KMS-11 (cell line): ENCODE results near the gene PARD3B.

Experiments
- H2AFZ ChIP-seq: fragments of 200-600 bp; sonication (generic); 2 replicates; pipeline ENCODE4 v1.6.1; 2016; ENCODE audit warnings: antibody characterized with exemption, mixed run types, low read depth
- H3K27ac ChIP-seq: fragments of 200-600 bp; sonication (generic); 2 replicates; pipeline ENCODE4 v1.6.1; 2016; ENCODE audit warnings: mild to moderate bottlenecking, mixed run types
- H3K27me3 ChIP-seq: fragments of 200-600 bp; sonication (generic); 2 replicates; pipeline ENCODE4 v1.6.1; 2017; ENCODE audit warnings: mild to moderate bottlenecking, low read depth, mixed run types, moderate library complexity; ENCODE audit not compliant: insufficient read depth
- H3K36me3 ChIP-seq: fragments of 200-600 bp; sonication (generic); 2 replicates; pipeline ENCODE4 v1.6.1; 2017; ENCODE audit warnings: mild to moderate bottlenecking, mixed run types; ENCODE audit not compliant: insufficient read depth
- H3K4me1 ChIP-seq: fragments of 200-600 bp; sonication (generic); 2 replicates; pipeline ENCODE4 v1.6.1; 2016; ENCODE audit warnings: mild to moderate bottlenecking, low read depth, mixed run types; ENCODE audit not compliant: poor library complexity, severe bottlenecking
- H3K4me2 ChIP-seq: fragments of 200-600 bp; sonication (generic); 2 replicates; pipeline ENCODE4 v1.7.0; 2016; ENCODE audit warnings: mild to moderate bottlenecking, mixed run types
- H3K4me3 ChIP-seq: fragments of 200-600 bp; sonication (generic); IDR thresholded peaks from 2 replicates; pipeline ENCODE4 v1.6.1; 2017; ENCODE audit warnings: low read depth, low read length, mixed read lengths; ENCODE audit not compliant: insufficient read depth
- H3K79me2 ChIP-seq: fragments of 200-600 bp; sonication (generic); 2 replicates; pipeline ENCODE4 v1.6.1; 2016; ENCODE audit warnings: low read depth, mixed run types; ENCODE audit not compliant: insufficient read depth
- H3K9ac ChIP-seq: fragments of 200-600 bp; sonication (generic); 2 replicates; pipeline ENCODE4 v1.6.1; 2016; ENCODE audit warnings: mild to moderate bottlenecking, mixed run types
- H4K20me1 ChIP-seq: fragments of 200-600 bp; sonication (generic); 2 replicates; pipeline ENCODE4 v1.6.1; 2016; ENCODE audit warnings: mild to moderate bottlenecking, mixed run types; ENCODE audit not compliant: insufficient read depth
- TF ChIP-seq, protein P1 (sequence below): fragments of 200-600 bp; sonication (generic); conservative IDR thresholded peaks from 2 replicates; pipeline ENCODE4 v1.6.1; 2017; ENCODE audit warnings: low read depth, mild to moderate bottlenecking, antibody characterized with exemption, low read length, moderate library complexity, mixed read lengths

The PARD3B gene

DNA sequence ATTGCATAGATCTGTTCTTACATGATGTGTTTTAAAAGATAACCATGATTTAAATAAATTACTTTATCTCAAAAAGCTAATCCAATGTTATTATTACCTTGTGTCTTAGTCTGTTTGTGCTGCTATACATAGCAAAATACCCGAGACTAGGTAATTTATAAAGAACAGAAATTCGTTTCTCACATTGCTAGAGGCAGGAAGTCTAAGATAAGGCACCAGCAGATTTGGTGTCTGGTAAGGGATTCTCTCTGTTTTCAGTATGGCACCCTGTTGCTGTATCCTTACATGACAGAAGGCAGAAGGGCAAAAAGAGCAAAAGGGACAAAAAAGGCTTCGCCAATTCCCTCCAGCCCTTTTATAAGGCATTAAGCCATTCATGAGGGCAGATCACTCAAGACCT is 533.9 kb downstream of the PARD3B start:
- Histone ChIP-seq H3K27me3 (no peaks in the 10 kb centered on the region), H3K79me2 (no peaks in the 10 kb centered on the region), H4K20me1 (no peaks in the 10 kb centered on the region), H3K4me1 (no peaks in the 10 kb centered on the region), H3K4me2 (no peak overlapping the region), H2AFZ (no peak overlapping the region), H3K27ac (no peak overlapping the region), H3K36me3 (no peaks in the 10 kb centered on the region), H3K4me3 (no peak overlapping the region), H3K9ac (no peak overlapping the region)
- TF ChIP-seq, protein P1, sequence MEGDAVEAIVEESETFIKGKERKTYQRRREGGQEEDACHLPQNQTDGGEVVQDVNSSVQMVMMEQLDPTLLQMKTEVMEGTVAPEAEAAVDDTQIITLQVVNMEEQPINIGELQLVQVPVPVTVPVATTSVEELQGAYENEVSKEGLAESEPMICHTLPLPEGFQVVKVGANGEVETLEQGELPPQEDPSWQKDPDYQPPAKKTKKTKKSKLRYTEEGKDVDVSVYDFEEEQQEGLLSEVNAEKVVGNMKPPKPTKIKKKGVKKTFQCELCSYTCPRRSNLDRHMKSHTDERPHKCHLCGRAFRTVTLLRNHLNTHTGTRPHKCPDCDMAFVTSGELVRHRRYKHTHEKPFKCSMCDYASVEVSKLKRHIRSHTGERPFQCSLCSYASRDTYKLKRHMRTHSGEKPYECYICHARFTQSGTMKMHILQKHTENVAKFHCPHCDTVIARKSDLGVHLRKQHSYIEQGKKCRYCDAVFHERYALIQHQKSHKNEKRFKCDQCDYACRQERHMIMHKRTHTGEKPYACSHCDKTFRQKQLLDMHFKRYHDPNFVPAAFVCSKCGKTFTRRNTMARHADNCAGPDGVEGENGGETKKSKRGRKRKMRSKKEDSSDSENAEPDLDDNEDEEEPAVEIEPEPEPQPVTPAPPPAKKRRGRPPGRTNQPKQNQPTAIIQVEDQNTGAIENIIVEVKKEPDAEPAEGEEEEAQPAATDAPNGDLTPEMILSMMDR, result no peak

GRCh38 chr2:205086662-205087061 is 541.4 kb downstream of the PARD3B start:
- no peaks in the 10 kb centered on the region for H3K79me2 ChIP-seq
- H3K9ac ChIP-seq, result no peak overlapping the region
- H3K27ac ChIP-seq, result no peak overlapping the region
- H3K4me3 ChIP-seq, result no peak overlapping the region
- H3K27me3 ChIP-seq, result no peaks in the 10 kb centered on the region
- TF ChIP-seq, protein P1, result no peak
- H3K36me3 ChIP-seq, result no peaks in the 10 kb centered on the region
- no peak overlapping the region for H2AFZ ChIP-seq
- no peak overlapping the region for H3K4me2 ChIP-seq
- H3K4me1 ChIP-seq, result no peaks in the 10 kb centered on the region
- H4K20me1 ChIP-seq, result no peaks in the 10 kb centered on the region

- Histone ChIP-seq H3K4me1 (no peaks in the 10 kb centered on the region), H3K79me2 (no peaks in the 10 kb centered on the region), H3K4me2 (no peak overlapping the region), H3K27ac (no peak overlapping the region), H4K20me1 (no peaks in the 10 kb centered on the region), H3K4me3 (no peak overlapping the region), H3K36me3 (no peaks in the 10 kb centered on the region), H3K27me3 (no peaks in the 10 kb centered on the region), H2AFZ (no peak overlapping the region), H3K9ac (no peak overlapping the region)
- TF ChIP-seq, protein P1, result no peak
These were observed 542.6 kb downstream of the PARD3B start for GRCh38 chr2:205087862-205088261.

DNA sequence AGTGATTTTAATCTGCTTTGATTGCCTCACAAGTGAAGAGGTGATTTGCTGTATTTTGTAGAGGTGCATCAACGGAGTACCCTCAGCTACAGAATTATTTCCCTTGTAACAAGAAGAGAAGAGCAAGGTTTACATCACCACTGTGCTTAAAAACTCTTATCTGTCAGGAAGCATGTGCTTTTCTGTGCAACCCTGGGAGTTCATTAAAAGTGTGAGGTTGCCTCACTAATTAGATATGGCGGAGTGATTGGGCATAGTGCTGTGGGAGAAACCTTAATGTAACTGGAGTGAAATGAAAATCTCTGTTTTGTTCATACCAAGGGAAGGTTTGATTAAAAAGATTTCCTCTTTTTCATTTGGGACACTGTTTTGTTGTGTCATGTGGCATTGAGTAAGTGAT is 544.7 kb downstream of the PARD3B start:
- Histone ChIP-seq H3K36me3 (no peaks in the 10 kb centered on the region), H3K4me2 (no peak overlapping the region), H3K4me3 (no peak overlapping the region), H3K9ac (no peak overlapping the region), H3K27me3 (no peaks in the 10 kb centered on the region), H2AFZ (no peak overlapping the region), H4K20me1 (no peaks in the 10 kb centered on the region), H3K4me1 (no peaks in the 10 kb centered on the region), H3K27ac (no peak overlapping the region), H3K79me2 (no peaks in the 10 kb centered on the region)
- TF ChIP-seq, protein P1, result no peak
